ENCODE measurements around the gene SREK1IP1. TPM values are rescaled to one million over a fixed set of nuclear protein-coding genes. Genes with fewer than 3 reads are reported as not detected.
A peak's percentile ranks its signal among the peaks of the same experiment; 100 is the strongest.

SREK1IP1 gene
- total and polyA plus RNA-seq, 9 donors: 9.1 to 12.7 (median 11.0) TPM

- no peaks in the 10 kb centered on the region for H3K9me3 ChIP-seq (replicated peaks; ENCODE audit: control insufficient read depth, low read depth, low read length)
- H3K4me3 ChIP-seq (ENCODE audit: low read length): peak within 1 kb of the TSS; percentile 25
- H3K36me3 ChIP-seq (ENCODE audit: control insufficient read depth, insufficient read depth, low read length): no peaks in the 10 kb centered on the region
- WGBS (ENCODE audit: insufficient coverage): under 1% methylated on average over 62 of the region's 71 CpGs
- peak; percentile 13 for DNase-seq
- peaks cover 10% of the 10 kb centered on the region for H3K4me1 ChIP-seq (ENCODE audit: control insufficient read depth, insufficient read depth, low read length)
- H3K27me3 ChIP-seq (ENCODE audit: control insufficient read depth, insufficient read depth, low read length): peaks cover 26% of the 10 kb centered on the region
- H3K27ac ChIP-seq (ENCODE audit: low read length): no peak within 1 kb of the TSS
Measured at GRCh38 chr5:64690417-64691151, 77.9 kb downstream of the SREK1IP1 start, which contains the start of gene SHISAL2B. Gene SHISAL2B (plus strand): TSS chr5:64690503. CDS start chr5:64690624, 121 bp downstream.

- Histone ChIP-seq H3K9me3 (replicated peaks; ENCODE audit: control insufficient read depth, low read depth, low read length) (no peaks in the 10 kb centered on the region), H3K27me3 (ENCODE audit: control insufficient read depth, insufficient read depth, low read length) (peaks cover 26% of the 10 kb centered on the region), H3K27ac (ENCODE audit: low read length) (no peak overlapping the region), H3K36me3 (ENCODE audit: control insufficient read depth, insufficient read depth, low read length) (no peaks in the 10 kb centered on the region), H3K4me3 (ENCODE audit: low read length) (no peak overlapping the region), H3K4me1 (ENCODE audit: control insufficient read depth, insufficient read depth, low read length) (peaks cover 10% of the 10 kb centered on the region)
- 0% methylated on average over 7 of the region's 9 CpGs for WGBS (ENCODE audit: insufficient coverage)
- DNase-seq: no peak
Measured at GRCh38 chr5:64690104-64690416, 78.4 kb downstream of the SREK1IP1 start.

GRCh38 chr5:64688965-64689364 is 79.5 kb downstream of the SREK1IP1 start:
- H3K27me3 ChIP-seq (ENCODE audit: control insufficient read depth, insufficient read depth, low read length): peaks cover 26% of the 10 kb centered on the region
- H3K4me1 ChIP-seq (ENCODE audit: control insufficient read depth, insufficient read depth, low read length): peaks cover 10% of the 10 kb centered on the region
- no peak overlapping the region for H3K27ac ChIP-seq (ENCODE audit: low read length)
- no peaks in the 10 kb centered on the region for H3K9me3 ChIP-seq (replicated peaks; ENCODE audit: control insufficient read depth, low read depth, low read length)
- H3K4me3 ChIP-seq (ENCODE audit: low read length): no peak overlapping the region
- H3K36me3 ChIP-seq (ENCODE audit: control insufficient read depth, insufficient read depth, low read length): no peaks in the 10 kb centered on the region
- 86% methylated on average over 1 of the region's 3 CpGs for WGBS (ENCODE audit: insufficient coverage)
- no peak for DNase-seq

GRCh38 chr5:64688391-64688790 is 80.1 kb downstream of the SREK1IP1 start:
- Histone ChIP-seq H3K4me1 (ENCODE audit: control insufficient read depth, insufficient read depth, low read length) (peaks cover 10% of the 10 kb centered on the region), H3K36me3 (ENCODE audit: control insufficient read depth, insufficient read depth, low read length) (no peaks in the 10 kb centered on the region), H3K9me3 (replicated peaks; ENCODE audit: control insufficient read depth, low read depth, low read length) (no peaks in the 10 kb centered on the region), H3K4me3 (ENCODE audit: low read length) (no peak overlapping the region), H3K27me3 (ENCODE audit: control insufficient read depth, insufficient read depth, low read length) (peaks cover 26% of the 10 kb centered on the region), H3K27ac (ENCODE audit: low read length) (no peak overlapping the region)
- no CpG with 5 or more reads among the region's 3 CpGs for WGBS (ENCODE audit: insufficient coverage)
- DNase-seq: no peak

GRCh38 chr5:64685866-64686265 is 82.6 kb downstream of the SREK1IP1 start:
- Histone ChIP-seq H3K36me3 (ENCODE audit: control insufficient read depth, insufficient read depth, low read length) (no peaks in the 10 kb centered on the region), H3K27me3 (ENCODE audit: control insufficient read depth, insufficient read depth, low read length) (peaks cover 16% of the 10 kb centered on the region), H3K9me3 (replicated peaks; ENCODE audit: control insufficient read depth, low read depth, low read length) (no peaks in the 10 kb centered on the region), H3K27ac (ENCODE audit: low read length) (no peak overlapping the region), H3K4me1 (ENCODE audit: control insufficient read depth, insufficient read depth, low read length) (peaks cover 8% of the 10 kb centered on the region), H3K4me3 (ENCODE audit: low read length) (no peak overlapping the region)
- no peak for DNase-seq
- no CpG with 5 or more reads among the region's 5 CpGs for WGBS (ENCODE audit: insufficient coverage)

GRCh38 chr5:64682608-64683007 is 85.9 kb downstream of the SREK1IP1 start:
- WGBS (ENCODE audit: insufficient coverage): 90% methylated on average over 7 of the region's 7 CpGs
- no peak overlapping the region for H3K27ac ChIP-seq (ENCODE audit: low read length)
- no peak for DNase-seq
- no peaks in the 10 kb centered on the region for H3K9me3 ChIP-seq (replicated peaks; ENCODE audit: control insufficient read depth, low read depth, low read length)
- H3K27me3 ChIP-seq (ENCODE audit: control insufficient read depth, insufficient read depth, low read length): no peaks in the 10 kb centered on the region
- H3K4me1 ChIP-seq (ENCODE audit: control insufficient read depth, insufficient read depth, low read length): no peaks in the 10 kb centered on the region
- no peaks in the 10 kb centered on the region for H3K36me3 ChIP-seq (ENCODE audit: control insufficient read depth, insufficient read depth, low read length)
- no peak overlapping the region for H3K4me3 ChIP-seq (ENCODE audit: low read length)

GRCh38 chr5:64680289-64680688 is 88.2 kb downstream of the SREK1IP1 start:
- no peaks in the 10 kb centered on the region for H3K27me3 ChIP-seq (ENCODE audit: control insufficient read depth, insufficient read depth, low read length)
- no peaks in the 10 kb centered on the region for H3K9me3 ChIP-seq (replicated peaks; ENCODE audit: control insufficient read depth, low read depth, low read length)
- DNase-seq: no peak
- H3K27ac ChIP-seq (ENCODE audit: low read length): no peak overlapping the region
- H3K36me3 ChIP-seq (ENCODE audit: control insufficient read depth, insufficient read depth, low read length): no peaks in the 10 kb centered on the region
- no peak overlapping the region for H3K4me3 ChIP-seq (ENCODE audit: low read length)
- WGBS (ENCODE audit: insufficient coverage): 82% methylated on average over 4 of the region's 4 CpGs
- H3K4me1 ChIP-seq (ENCODE audit: control insufficient read depth, insufficient read depth, low read length): no peaks in the 10 kb centered on the region

GRCh38 chr5:64678374-64678773 is 90.1 kb downstream of the SREK1IP1 start:
- H3K4me3 ChIP-seq (ENCODE audit: low read length): no peak overlapping the region
- H3K4me1 ChIP-seq (ENCODE audit: control insufficient read depth, insufficient read depth, low read length): no peaks in the 10 kb centered on the region
- H3K27ac ChIP-seq (ENCODE audit: low read length): no peak overlapping the region
- no peak for DNase-seq
- H3K9me3 ChIP-seq (replicated peaks; ENCODE audit: control insufficient read depth, low read depth, low read length): no peaks in the 10 kb centered on the region
- 67% methylated on average over 2 of the region's 5 CpGs for WGBS (ENCODE audit: insufficient coverage)
- H3K36me3 ChIP-seq (ENCODE audit: control insufficient read depth, insufficient read depth, low read length): no peaks in the 10 kb centered on the region
- H3K27me3 ChIP-seq (ENCODE audit: control insufficient read depth, insufficient read depth, low read length): no peaks in the 10 kb centered on the region

GRCh38 chr5:64671678-64672077 is 96.8 kb downstream of the SREK1IP1 start:
- H3K4me1 ChIP-seq (ENCODE audit: control insufficient read depth, insufficient read depth, low read length): no peaks in the 10 kb centered on the region
- no peak for DNase-seq
- 50% methylated on average over 1 of the region's 3 CpGs for WGBS (ENCODE audit: insufficient coverage)
- H3K9me3 ChIP-seq (replicated peaks; ENCODE audit: control insufficient read depth, low read depth, low read length): no peaks in the 10 kb centered on the region
- no peak overlapping the region for H3K27ac ChIP-seq (ENCODE audit: low read length)
- H3K36me3 ChIP-seq (ENCODE audit: control insufficient read depth, insufficient read depth, low read length): no peaks in the 10 kb centered on the region
- H3K4me3 ChIP-seq (ENCODE audit: low read length): no peak overlapping the region
- H3K27me3 ChIP-seq (ENCODE audit: control insufficient read depth, insufficient read depth, low read length): no peaks in the 10 kb centered on the region

- H3K27me3 ChIP-seq (ENCODE audit: control insufficient read depth, insufficient read depth, low read length): no peaks in the 10 kb centered on the region
- H3K4me1 ChIP-seq (ENCODE audit: control insufficient read depth, insufficient read depth, low read length): no peaks in the 10 kb centered on the region
- no peaks in the 10 kb centered on the region for H3K9me3 ChIP-seq (replicated peaks; ENCODE audit: control insufficient read depth, low read depth, low read length)
- no peaks in the 10 kb centered on the region for H3K36me3 ChIP-seq (ENCODE audit: control insufficient read depth, insufficient read depth, low read length)
- DNase-seq: no peak
- WGBS (ENCODE audit: insufficient coverage): 100% methylated on average over 1 of the region's 1 CpG
- no peak overlapping the region for H3K4me3 ChIP-seq (ENCODE audit: low read length)
- no peak overlapping the region for H3K27ac ChIP-seq (ENCODE audit: low read length)
Measured at GRCh38 chr5:64670277-64670676, 98.2 kb downstream of the SREK1IP1 start.

Data from muscle of leg (tissue), 11 donors.